Hypothalamus (tissue), 51 donors: Measurements from ENCODE around the gene MACROD2.

Source experiments
- DNase-seq, 51 donors: peaks; one replicate each; lab custom pipeline; 2025; lab: John Stamatoyannopoulos, UW

MACROD2 gene

DNA sequence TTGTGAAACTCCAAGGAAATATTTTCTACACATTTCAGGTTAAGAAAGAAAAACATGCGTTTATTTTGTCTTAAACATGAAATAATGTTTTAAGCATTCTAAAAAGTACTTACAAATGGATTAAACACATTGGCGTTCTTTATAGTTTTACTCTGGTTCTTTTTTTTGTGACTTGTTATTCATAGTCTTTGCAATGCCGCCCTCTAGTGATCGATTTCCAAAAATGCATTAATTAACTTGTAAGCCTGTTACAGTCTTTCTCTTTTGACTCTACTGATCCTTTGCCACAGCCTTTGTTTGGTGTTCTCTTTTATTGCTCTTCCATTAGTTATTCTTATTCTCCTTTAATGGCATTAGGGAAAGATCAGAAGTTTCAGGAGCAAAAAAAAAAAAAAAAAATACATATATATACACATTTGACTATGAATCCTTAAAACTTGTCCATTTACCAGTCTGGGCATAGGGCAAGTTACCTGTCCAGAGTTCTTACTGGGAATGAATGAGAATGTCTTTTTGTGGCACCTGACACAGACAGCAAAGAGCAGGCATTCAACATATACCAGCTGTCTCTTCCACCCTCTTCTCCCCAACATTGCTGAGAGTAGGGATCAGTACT is 59.9 kb downstream of the MACROD2 start:
- DNase-seq = peak in 7 of 51 donors; percentile 1 to 46 (median 11)

DNA sequence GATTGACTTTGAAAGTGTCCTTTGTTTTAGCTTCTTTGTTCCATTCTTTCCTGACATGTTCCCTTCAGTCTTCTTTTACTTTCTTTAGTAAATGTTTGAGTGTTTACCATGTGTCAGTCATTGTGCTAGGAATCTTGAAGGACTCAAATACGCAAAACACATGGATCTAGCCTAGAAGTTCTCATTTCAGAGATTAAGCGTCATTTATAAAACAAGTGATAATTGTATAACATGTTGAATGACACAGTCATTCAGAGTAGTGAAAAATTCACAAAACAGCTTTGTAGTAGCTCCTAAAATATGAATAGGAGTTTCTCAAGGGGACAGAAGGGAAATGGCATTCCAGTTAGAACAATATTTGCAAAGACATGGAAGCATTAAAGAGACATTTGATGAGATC is 66.9 kb downstream of the MACROD2 start:
- DNase-seq = no peak

- no peak for DNase-seq
Measured at GRCh38 chr20:14062786-14063185, 67.5 kb downstream of the MACROD2 start.

- DNase-seq = no peak
Measured at GRCh38 chr20:14064333-14064732, 69.0 kb downstream of the MACROD2 start.

- DNase-seq = no peak
Measured at GRCh38 chr20:14064921-14065320, 69.6 kb downstream of the MACROD2 start.

DNA sequence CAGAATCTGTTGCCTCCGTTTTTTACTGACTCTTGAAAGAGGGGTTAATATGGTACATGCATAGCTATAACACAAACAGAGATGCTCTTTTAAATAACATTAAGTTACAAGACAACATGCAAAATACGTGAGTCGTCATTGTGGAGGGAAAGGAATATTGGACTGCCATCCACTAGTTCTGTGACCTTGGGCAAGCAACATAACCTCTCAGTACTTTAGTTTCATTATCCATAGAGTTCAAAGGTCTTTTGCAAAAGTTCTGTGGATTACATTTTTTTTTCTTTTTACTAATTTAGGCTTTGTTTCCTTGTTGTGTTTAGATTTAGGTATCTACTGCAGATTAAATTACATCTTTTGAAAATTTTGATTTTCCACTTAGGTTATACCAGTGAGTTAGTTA is 70.5 kb downstream of the MACROD2 start:
- DNase-seq = no peak

GRCh38 chr20:14067603-14068002 is 72.3 kb downstream of the MACROD2 start:
- no peak for DNase-seq

- no peak for DNase-seq
Measured at GRCh38 chr20:14069796-14070195, 74.5 kb downstream of the MACROD2 start.

GRCh38 chr20:14093652-14094051 is 98.3 kb downstream of the MACROD2 start:
- no peak for DNase-seq

DNA sequence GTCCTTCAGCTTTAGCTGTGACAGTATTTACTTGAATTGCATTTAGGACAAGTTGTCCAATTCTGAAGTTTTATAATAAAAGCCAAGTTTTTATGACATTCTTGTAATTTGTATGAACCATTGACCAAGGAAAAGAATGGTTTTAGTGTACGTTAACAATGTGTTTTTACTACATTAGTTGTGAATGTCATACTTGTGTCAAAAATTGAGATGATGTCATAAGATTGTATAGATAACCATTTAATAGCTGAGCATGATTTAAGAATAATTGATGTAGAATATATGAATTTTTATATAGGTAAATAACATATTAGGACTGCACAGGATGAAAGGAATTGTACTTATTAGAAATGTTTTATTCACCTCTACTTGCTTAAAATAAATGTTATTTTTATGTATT is 102.9 kb downstream of the MACROD2 start:
- no peak for DNase-seq

GRCh38 chr20:14113416-14113815 is 118.1 kb downstream of the MACROD2 start:
- no peak for DNase-seq

GRCh38 chr20:14114065-14114704 is 118.9 kb downstream of the MACROD2 start:
- no peak for DNase-seq

DNA sequence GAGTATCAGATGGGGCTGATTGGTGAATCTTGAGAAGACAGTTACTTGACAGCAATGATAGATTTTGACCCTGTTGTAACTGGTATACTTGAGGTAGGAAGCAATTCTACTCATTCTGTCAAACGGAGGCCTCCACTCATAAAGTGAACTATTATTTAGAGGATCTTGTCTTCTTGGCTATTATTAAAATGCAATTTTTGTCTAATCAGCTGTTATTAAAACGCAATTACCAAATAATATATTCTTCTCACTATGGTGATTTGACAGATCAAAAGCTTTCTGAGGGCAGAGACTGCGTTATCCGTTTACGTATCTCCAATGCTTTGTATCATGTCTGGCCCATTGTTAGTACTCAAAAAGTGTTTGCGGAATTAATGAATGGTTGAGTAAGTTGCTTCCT is 120.7 kb downstream of the MACROD2 start:
- DNase-seq = no peak

DNA sequence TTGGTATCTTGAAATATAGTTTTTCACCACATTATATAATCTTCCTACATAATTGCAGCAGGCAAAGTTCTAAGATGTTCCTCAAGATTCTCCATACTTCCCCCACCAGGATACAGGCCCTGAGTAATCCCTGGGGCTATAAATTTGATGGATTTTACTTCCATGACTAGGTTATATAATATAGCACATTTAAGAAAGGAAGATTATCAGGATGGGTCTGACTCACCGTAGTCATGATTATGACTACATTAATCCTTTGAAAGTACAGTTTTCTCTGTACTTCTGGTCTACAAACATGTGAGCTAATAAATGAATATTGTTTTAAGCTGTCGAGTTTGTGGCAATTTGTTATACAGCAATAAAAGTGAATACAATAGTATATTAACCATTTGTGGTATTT is 122.5 kb downstream of the MACROD2 start:
- no peak for DNase-seq

DNA sequence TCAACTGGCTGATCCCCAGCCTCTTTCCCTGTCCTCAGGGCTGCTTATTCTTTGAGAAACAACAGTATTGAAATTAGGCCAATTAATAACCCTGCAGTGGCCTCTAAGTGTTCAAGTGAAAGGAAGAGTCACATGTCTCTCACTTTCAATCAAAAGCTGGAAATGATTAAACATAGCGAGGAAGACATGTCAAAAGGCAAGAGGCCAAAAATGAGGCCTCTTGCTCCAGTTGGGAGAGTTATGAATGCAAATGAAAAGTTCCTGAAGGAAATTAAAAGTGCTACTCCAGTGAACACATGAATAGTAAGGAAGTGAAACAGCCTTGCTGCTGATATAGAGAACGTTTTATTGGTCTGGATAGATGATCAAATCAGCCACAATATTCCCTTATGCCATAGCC is 131.5 kb downstream of the MACROD2 start:
- no peak for DNase-seq

GRCh38 chr20:14127514-14128223 is 132.4 kb downstream of the MACROD2 start:
- no peak for DNase-seq

DNA sequence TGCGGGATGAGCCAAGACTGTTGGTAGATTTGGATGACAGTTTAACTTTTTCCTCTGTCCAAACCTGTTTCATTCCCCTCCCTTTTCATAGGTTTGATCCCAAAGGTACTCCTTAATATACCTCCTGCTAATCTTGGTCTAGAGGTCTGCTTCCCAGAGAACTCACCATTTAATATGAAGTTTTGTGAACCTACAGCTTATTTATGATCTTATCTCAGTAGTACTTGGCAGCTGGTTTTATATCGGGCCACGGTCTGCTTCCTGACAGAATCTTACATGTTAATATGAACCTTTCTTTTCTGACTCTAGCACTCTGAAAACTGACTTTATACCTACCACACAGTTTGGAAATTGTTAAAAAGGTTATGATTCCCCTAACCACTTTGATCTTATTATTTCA is 138.7 kb downstream of the MACROD2 start:
- no peak for DNase-seq

DNA sequence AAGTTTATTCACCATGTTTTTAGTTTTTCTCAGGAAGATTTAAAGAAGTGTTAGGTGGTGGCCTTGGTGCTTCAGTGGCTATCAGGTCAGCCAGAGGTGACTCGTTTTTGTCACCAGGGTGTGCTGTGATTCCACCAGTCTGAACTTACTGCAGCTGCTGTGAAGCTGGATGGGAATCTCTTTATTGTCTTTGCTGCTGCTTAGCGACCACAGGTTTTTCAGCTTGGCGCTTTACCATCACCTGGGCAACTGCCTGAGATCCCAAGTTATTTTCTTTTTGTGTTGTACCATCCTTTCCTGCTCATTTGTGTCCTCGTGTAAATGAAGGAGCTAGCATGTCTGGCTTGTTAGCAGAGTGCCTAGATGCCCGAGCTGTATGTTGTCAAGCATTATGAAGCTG is 146.9 kb downstream of the MACROD2 start:
- DNase-seq = peak in 40 of 51 donors; percentile 1 to 68 (median 30)

DNA sequence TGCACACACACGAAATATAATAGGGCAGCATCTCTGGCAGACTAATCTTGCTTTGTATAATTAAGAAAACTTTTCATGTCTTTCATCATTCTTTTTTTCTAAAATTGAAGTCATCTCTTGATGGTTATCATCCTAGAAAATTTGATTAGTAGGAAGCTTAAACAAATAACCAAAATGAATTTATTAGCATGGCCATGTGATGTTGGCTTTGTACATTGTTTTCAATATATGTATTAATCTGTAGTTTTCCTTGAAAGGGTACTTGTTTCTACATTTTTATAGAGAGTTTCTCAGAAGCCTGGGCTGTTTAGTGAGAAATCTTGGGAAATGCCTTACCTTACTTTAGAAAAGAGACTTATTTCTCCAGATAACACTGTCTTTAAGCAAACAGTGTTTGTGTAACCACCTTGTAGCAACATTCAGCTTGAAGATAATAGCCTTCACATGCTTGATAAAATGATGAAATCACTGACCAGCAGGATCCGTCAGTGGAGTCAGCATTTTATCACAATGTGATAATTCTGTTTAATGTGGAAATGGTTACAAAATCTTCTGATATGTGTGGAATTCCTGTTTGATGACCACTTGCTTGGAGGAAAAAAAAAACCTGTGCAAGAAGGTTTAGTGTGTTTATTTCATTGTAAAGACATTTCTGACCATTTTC is 147.8 kb downstream of the MACROD2 start:
- DNase-seq = no peak

DNA sequence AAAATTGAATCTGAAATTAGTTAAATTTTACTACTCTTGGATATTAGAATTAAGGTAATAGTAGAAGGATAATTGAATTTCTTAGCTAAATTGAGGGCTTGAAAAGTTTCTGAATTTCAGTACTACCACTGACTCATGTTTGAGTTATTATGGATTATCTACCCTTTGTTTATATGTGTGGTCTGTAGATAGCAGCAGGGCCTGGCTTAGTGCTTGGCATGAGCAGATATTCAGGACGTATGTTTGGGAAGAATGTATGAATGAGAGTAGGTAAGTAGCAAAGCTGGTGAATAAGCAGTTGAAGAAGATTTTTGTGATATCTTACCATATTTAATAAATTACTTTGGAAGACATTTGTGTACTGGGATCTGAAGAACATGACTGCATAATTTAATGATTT is 152.7 kb downstream of the MACROD2 start:
- no peak for DNase-seq

- no peak for DNase-seq
Measured at GRCh38 chr20:14155361-14155760, 160.0 kb downstream of the MACROD2 start.

GRCh38 chr20:14178528-14178927 is 183.2 kb downstream of the MACROD2 start:
- no peak for DNase-seq
